HG02852 (cell line): ENCODE data around the gene MAPKAP1.

ENCODE experiments used
- ATAC-seq: cut with Tn5 transposase; IDR thresholded peaks from one replicate; pipeline ENCODE4 v1.9.1; 2021; ENCODE audit warnings: mild to moderate bottlenecking, moderate library complexity; ENCODE audit not compliant: unreplicated experiment

Gene MAPKAP1

GRCh38 chr9:125679597-125680189 is 27.3 kb downstream of the MAPKAP1 start:
- ATAC-seq, result no peak

- ATAC-seq, result no peak
Measured at GRCh38 chr9:125674981-125675973, 31.7 kb downstream of the MAPKAP1 start.

DNA sequence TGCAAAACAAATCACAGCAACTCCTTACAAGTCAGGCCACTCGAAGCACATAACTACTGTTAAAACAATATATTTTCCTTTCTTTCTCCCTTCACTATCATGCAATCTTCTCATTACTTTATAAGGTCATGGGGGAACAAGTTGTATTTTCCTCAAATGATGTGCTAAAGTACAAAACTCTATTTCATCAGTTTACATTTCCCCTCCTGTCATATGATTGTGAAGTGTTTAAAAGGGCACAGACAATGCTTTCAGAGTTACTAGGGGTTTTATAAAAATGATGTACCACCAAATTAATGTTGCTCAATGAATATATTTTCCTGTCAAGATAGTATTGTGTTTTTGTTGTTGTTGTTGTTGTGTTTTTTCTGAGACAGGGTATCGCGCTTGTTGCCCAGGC is 34.1 kb downstream of the MAPKAP1 start:
- no peak for ATAC-seq

DNA sequence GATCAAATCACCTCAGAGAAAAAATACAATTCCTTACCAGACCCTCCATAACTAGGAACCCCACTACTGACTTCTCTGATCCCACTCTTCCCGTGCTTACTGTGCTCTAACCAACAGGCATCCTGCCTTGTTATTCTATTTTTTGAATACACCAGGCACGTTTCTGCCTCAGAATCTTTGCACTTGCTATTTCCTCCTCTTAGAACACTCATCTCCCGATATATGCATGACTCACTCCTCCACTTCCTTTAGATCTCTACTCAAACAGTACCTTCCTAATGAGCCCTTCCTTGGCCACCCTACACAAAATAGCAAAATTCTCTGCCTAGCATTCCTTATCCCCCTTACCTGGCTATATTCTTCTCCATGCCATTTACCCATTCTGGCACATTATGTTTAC is 43.9 kb downstream of the MAPKAP1 start:
- no peak for ATAC-seq

GRCh38 chr9:125660557-125660956 is 46.5 kb downstream of the MAPKAP1 start:
- ATAC-seq, result no peak

- ATAC-seq, result no peak
Measured at GRCh38 chr9:125659954-125660353, 47.1 kb downstream of the MAPKAP1 start.

DNA sequence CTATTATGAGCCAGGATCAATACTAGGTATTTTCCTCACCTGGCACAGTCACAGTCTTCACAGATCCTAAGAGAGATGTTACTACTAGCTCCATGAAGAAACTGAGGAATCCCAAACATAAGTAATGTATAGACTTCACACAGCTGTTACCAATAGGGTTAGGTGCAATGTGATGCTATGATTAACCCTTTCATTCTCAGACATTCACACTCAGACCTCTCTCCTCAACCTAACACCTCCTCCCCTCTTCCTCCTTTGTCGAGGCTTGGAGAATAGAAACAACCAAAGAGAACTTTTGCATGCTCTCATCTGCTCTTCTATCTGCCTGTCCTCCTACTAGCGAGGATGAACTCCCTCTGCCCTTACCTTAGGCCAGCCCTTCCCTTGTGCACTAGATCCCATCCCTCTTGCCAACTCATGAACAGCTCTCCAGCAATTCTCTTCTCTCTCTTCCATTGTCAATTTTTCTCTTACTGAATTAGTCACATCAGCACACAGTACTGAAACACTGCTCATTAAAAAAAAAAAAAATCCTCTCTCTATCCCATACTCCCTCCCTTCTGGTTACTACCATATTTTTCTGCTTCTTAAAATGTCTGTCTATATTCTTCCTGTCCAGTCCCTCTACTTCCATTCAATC is 47.7 kb downstream of the MAPKAP1 start:
- ATAC-seq, result no peak

- ATAC-seq, result no peak
Measured at GRCh38 chr9:125656560-125656959, 50.4 kb downstream of the MAPKAP1 start.

DNA sequence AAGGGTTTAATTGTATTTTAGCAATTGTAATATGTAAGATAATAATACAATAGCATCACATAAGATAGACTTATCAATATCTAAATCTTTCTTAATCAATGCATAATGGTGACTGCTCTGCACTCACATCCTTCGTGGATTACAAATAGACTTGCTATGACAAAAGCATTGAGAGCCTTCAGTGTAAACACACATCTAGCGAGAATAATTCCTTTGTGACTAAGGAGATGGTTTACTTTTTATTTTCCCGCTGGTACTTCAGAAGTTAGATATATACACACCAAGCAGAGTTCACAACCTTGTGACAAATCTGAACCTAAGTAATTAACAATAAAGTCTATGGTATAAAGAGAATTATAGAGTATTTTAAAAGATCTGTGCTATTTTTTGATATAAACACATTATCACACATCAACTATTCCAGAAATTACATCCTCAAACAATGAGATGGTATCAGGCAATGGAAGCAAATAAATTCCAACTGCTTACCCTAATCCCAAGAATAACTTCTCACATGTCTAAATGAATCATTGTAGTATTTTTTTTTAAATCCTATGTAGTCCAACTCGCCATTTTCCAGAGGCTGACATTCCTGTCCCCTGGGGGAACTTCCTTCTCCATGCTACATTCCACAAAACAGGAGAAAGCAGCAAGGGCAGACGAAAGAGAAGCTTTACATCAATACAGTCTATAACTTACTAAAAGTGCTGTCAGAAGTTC is 51.2 kb downstream of the MAPKAP1 start:
- no peak for ATAC-seq

DNA sequence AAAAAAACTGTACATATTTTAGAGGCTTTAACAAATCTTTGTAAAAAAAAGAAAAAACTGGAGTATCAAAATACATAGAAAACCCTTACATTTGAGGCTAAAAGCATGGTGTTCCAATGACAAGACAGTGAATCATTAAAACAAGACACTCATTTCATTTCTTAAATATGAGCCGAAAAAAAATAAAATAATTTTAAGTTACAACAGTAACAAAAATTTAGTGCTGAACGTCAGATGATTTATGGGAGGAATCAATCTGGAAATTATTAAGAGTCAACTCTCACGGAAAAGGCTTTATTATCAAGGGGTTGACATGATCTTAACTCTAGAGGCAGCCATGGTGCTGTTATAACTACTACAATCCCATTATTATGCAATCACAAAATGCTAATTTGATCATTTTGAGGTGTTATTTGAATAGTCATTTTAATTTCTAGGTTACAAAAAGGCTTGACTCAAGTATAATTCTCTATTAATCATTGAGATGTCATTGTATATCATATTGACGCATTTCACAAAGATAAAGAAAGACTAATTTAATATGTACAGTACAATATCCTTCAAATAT is 51.9 kb downstream of the MAPKAP1 start:
- no peak for ATAC-seq

DNA sequence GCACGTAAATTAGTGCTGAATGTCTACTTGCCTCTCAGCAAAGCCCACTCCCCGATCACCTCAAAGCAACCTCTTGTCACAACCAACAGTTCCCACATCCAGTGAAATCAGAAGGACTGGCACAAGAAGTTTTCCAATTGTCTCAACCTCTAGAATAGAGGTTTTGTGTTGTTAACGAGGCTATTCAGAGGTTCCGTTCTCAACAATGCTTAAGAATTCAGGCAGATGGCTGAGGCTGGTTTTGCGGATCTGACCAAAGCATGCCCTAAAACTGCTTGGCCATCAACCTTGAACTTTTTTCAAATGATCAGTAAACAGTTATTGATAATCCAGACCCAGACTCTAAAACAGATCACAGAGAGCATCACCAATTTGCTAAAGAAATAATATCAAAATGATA is 52.9 kb downstream of the MAPKAP1 start:
- no peak for ATAC-seq

- ATAC-seq, result no peak
Measured at GRCh38 chr9:125653325-125653724, 53.7 kb downstream of the MAPKAP1 start.

GRCh38 chr9:125652759-125653158 is 54.2 kb downstream of the MAPKAP1 start:
- no peak for ATAC-seq

- ATAC-seq, result no peak
Measured at GRCh38 chr9:125652233-125652594, 54.8 kb downstream of the MAPKAP1 start.

DNA sequence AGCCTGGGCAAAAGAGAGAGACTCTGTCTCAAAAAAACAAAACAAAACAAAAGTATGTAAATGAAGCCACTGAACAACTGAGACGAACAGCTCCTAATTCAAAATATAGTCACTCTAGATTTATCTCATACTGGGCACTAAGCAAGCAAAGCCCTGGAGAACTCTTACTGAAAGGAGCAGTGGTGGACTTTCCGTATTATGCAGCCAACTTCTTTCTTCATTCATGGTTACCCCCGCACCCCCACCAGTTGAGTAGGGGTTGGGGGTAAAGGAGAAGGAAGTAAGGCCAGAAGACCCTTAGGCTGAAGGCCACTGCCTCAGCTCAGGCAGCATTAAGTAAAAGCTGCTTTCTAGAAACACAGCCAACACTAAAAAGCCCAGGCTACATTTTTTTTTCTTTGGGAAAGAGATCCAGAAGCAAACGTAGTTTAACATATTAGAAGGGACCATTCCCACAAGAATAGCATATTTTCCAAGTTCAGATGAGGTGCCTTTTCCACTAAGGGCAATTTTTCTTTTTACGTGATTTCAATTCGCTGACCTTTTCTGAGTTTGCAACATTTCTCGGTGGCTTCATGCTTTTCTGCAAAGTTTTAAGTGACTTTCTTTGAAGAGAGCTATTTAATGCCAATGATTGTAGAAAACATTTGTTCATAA is 55.3 kb downstream of the MAPKAP1 start:
- ATAC-seq, result no peak

DNA sequence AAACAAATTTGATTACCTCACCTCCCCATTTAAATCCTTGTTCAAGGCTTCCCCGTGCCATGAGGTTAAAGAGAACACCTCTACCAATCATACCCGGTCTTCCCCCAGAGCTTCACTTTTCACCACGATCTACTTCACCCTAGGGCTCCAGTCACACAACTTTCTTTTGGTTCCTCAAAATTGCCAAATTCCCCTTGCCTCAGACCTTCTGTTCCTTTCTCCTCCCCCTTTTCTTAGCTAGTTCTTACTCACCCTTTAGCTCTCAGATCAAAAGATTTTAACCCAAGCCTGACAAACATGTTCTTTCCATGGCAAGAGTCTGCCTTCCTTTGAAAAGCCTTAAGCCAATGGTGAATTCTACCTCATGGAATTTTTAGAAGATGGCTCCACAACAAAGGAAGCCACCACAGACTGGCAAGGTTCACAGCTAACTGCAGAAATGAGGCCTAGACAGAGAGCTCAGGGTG is 56.7 kb downstream of the MAPKAP1 start:
- peak; percentile 82 for ATAC-seq

- ATAC-seq, result no peak
Measured at GRCh38 chr9:125649826-125650225, 57.2 kb downstream of the MAPKAP1 start.

GRCh38 chr9:125649315-125649714 is 57.7 kb downstream of the MAPKAP1 start:
- no peak for ATAC-seq

- ATAC-seq, result no peak
Measured at GRCh38 chr9:125648294-125648693, 58.7 kb downstream of the MAPKAP1 start.

DNA sequence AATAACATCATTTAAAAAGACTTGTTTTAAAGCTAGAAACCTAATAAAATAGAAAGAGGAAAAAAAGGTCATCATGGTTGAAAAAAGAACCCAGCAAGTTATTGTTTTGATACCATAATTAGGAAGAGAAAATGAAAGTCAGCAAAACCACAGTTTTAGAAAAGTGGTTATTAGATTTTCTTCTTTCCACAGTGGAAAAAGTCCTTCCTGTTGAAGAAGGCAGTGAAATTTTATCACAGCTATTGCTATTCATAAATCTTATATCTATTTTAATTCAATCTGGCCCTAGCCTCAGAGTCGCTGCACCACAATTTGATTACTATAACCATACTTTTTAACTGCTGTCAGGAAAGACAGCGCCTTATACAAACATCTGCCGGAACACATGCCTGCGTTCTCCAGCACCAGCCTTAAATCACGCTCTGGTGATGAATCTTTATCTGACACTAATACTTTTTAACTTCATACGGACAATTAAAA is 60.3 kb downstream of the MAPKAP1 start:
- ATAC-seq, result no peak
